Activated CD4-positive, CD25-positive, alpha-beta regulatory T cell (primary cell): ENCODE results near the gene DNAH9.

Experiments
- DNase-seq, 4 experiments: peaks; one replicate each; lab custom pipeline; 2025; lab: John Stamatoyannopoulos, UW

Gene DNAH9

DNA sequence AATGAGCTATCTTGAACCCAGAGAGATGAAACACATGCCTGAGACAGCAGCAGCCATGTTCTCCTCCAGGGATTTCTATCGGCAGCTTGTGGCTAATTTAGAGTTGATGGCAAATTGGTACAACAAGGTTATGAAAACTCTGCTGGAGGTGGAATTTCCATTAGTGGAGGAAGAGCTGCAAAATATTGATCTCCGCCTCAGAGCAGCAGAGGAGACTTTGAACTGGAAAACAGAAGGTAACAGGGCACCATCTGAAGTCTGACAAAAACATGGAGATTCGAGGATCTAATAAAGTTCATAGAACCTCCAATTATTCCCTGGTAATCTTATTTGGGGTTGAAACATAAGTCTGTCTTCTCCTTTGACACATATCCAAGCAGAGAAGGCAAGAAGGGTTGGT, 52.8 kb downstream of the DNAH9 start:
- DNase-seq: no peak

DNA sequence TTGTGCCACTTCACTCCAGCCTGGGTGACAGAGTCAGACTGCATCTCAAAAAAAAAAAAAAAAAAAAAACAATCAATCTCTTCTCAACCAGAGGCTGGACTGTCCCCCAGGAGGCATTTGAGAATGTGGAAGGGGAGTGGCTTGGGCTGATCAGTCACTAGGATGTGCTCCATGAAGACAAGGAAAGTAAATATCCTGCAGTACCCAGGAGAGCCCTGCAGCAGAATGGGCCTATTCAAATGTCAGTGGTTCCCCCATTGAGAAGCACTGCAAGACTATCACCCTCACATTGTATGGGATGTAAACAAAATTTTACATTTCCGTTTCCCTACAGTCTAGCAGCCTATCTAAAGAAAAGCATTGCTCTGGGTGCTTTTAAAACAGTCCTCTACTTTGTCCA, 70.3 kb downstream of the DNAH9 start:
- DNase-seq: no peak

DNA sequence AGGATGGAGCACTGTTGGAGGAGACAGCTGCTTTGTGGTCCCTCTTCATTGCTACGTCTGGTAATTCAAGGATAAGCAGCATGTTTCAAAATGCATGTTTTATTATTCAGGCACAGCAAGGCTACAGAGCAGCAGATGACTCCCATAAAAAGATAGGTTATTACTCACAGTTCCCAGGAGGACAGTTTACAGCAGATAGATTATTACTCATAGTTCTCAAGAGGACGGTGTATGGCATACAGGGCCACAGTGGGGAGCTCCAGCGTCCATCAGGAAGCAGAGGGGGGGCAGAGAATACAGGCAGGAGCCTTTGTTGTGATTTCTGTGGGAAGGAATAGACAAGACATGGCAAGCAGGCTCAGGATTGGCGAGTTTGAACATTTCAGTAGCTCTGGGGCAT, 72.9 kb downstream of the DNAH9 start:
- DNase-seq: no peak

DNA sequence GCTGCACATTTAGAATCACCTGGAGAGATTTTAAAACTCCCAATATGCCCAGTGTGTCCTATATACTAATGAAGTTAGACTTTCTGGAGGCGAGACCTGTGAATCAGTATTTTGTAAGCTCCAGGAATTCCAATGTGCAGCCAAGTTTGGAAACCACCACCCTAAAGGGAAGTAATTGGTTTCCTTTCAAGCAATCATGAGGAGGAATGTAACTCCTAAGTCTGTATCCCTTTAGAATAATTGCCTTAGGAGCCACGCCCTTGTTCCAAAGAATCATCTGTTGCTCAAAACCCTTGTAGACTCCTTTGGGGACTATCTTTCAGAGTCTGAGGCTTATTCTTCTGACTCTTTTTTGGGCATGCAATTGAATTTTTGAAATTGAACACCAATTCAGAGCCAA, 84.4 kb downstream of the DNAH9 start:
- no peak for DNase-seq

DNA sequence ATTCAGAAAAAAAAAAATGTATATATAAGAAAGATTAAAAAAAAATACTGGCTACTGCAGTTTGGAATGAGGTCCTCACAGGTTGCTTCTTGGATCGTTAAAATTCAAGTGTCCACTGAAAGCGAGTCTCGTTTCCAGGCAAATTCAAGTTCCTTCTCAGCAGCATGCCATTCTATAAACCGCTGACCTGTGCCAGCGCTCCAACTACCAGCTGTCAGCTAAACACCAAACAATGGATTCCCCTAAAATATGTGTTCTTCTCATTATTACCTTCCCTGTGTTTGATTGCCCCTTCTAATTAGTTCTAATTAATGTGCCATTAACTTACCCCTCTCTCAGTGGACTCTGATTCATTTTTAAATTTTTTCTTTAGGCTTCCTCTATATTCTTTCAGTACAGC, 92.4 kb downstream of the DNAH9 start:
- DNase-seq: no peak

DNA sequence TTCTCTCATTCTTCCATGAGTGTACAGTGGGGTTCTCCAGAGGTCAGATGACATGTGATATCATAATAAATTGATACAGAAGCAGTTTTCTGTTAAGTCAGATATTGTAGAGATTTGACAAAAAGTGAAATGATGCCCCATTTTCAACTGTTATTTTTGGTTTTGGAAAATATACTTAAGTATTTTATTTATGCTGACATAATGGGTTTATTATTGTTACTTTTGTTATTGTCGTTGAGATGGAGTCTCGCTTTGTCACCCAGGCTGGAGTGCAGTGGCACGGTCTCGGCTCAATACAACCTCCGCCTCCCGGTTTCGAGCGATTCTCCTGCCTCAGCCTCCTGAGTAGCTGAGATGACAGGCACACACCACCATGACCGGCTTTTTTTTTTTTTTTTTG, 94.4 kb downstream of the DNAH9 start:
- no peak for DNase-seq

DNA sequence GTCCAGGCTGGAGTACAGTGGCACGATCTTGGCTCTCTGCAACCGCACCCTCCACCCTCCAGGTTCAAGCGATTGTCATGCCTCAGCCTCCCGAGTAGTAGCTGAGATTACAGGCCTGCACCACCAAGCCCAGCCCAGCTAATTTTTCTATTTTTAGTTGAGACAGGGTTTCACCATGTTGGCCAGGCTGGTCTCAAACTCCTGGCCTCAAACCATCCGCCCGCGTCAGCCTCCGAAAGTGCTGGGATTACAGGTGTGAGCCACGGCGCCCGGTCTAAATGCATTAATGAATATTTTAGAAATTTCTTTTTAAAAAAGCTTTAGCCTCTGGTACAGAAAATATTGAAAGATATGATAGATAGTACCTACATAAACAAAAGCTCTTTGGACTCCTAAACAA, 95.0 kb downstream of the DNAH9 start:
- DNase-seq: no peak

DNA sequence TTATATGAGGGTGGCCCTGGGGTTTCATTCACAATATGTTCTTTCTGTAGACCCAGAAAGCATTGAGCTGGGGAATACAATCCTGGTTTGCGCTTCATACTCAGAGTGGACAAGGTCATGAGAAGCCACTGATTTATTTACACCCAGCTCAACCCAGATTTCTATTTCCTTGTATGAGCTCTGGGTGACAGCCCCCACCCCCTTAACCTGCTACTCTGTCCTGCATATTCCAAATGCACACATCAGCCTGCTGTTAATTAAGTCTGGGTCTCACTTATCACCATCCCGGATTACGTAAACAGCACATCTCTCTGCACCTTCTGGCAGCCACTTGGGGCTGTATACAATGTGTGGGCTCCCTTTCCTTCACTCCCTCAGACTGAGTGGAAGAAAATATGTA, 102.4 kb downstream of the DNAH9 start:
- no peak for DNase-seq

DNA sequence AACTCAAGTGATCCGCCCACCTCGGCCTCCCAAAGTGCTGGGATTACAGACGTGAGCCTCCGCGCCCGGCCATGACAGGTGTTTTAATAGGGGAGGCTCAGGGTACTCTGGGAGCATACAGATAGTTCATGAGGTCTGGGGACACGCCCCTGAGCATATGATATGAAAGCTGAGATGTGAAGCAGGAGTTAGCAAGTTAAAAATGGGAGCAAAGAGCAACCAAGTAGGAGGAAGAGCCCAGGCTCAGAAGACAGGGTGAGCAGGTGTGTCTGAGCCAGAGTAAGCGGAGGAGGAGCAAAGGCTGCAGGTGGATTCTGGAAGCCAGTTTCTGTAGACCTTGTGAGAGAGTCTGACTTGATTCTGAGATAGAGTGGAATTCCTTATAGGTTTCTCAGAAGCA, 103.6 kb downstream of the DNAH9 start:
- no peak for DNase-seq

DNA sequence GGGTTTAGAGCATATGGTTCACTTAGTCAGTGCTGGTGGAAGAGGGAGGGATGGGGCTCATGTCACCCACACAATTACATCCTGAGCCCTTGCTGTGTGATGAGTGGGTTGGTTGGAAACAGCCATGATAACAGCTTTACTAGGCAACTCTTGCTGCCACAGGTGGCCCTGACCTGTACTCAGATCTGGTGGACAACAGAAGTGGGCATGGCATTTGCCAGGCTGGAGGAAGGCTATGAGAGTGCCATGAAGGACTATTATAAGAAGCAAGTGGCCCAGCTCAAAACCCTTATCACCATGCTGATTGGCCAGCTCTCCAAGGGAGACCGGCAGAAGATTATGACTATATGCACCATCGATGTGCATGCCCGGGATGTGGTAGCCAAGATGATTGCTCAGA, 105.8 kb downstream of the DNAH9 start:
- DNase-seq: no peak

DNA sequence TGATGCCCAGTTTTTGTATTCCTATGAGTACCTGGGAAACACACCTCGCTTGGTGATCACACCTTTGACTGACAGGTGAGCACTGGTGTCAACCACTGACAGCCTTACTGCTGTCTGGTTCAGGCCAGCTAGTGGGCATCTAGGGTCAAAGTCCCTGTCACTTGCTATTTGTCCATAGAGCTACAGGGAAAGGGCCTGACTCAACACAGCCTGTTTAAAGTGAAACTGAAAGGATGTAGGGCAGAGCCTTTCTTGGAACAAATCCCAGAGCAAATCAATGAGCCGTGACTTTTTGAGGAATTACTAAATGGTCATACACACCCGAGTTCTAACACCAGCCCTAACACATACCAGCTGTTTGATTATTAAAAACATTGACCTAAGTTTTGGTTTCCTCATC, 106.8 kb downstream of the DNAH9 start:
- DNase-seq: no peak

DNA sequence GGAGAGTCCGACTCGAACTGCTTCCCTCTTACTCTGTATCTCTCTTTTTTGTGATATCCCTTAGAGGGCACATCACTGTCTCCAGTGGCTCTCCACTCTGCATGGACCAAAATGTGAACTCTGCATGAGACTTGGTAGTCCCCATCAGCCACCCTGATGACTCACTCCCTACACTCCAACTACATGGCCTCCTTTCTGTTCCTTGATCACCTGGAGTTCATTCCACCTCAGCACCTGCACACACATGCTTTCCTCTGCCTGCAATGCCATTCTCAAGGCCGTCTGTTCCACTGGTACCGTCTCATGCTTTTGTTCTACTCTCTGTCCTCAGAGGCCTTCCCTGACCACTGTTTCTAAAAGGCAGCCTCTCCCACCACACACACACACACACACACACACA, 109.3 kb downstream of the DNAH9 start:
- no peak for DNase-seq

DNA sequence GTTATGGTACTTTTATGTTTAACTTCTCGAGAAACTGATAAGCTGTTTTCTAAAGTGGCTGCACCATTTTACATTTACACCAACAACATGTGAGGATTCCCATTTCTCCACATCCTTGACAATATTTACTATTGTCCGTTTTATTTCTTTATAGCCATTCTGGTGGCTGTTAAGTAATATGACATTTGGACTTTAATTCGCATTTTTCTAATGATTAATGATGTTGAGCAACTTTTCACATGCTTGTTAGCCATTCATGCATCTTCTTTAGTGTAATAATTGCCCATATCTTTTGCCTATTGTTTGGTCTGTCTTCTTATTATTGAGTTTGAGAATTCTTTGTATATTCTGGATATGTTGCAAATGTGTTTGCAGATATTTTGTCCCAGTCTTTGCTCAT, 114.2 kb downstream of the DNAH9 start:
- no peak for DNase-seq

DNA sequence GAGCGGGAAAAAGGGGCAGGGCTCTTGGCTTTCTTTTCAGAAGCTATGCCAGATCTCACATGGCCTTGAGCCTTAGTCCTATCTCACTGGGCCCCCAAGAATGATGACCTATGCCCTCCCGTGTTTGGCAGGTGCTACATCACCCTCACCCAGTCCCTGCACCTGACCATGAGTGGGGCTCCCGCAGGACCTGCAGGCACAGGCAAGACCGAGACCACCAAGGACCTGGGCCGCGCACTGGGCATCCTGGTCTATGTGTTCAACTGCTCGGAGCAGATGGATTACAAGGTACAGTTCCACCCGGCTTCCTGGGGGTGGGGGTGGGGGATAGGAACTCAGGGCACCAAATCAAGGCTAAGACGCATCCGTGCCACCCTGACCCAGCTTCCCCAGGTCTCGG, 120.9 kb downstream of the DNAH9 start:
- no peak for DNase-seq

DNA sequence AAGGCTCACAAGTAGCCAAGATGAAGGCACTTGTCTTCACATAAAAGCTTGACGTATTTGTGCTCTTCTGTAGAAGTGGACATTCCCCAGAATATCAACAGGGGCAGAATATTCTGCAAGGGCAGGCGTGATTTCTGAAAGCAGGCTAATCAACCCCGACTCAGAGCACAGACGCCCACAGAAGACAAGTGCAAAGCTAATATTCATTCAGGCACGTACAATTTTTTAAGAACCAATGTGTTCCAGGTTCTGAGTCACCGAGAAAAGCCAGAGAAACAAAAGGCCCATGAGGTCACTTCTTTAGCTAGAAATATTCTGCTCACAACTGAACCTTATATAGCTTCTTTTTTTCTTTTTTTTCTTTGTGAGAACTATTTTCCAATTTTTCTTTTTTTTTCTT, 121.6 kb downstream of the DNAH9 start:
- DNase-seq: no peak

DNA sequence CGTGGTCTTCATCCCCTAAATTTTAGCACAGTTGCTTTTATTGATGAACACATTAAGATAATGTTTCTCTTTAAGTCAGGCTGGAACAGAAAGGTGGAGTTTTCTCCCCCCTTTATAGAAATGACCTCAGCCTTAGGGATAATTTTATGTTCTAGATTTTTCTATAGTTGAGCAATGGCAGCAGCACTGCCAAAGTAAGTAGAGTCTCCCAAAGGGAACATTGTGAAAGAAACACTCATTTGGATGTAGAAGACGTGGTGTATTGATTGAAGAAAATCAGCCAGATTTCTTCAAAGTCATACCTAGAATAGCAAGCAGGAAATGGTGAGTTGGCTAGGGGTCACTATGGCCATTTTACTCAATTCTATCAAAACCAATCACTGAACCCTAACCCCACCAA, 122.5 kb downstream of the DNAH9 start:
- DNase-seq: no peak

DNA sequence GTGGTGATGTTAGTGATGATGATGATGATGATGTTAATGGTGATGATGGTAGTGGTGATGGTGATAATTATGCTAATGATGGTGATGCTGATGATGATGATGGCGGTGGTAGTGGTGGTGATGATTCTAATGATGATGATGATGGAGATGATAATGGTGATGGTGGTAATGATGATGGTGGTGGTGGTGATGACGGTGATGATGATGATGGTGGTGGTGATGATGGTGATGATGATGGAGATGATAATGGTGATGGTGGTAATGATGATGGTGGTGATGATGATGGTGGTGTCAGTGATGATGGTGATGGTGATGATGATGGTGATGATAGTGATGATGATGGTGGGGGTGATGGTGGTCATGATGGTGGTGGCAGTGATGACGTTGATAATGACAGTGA, 132.5 kb downstream of the DNAH9 start:
- DNase-seq: no peak

DNA sequence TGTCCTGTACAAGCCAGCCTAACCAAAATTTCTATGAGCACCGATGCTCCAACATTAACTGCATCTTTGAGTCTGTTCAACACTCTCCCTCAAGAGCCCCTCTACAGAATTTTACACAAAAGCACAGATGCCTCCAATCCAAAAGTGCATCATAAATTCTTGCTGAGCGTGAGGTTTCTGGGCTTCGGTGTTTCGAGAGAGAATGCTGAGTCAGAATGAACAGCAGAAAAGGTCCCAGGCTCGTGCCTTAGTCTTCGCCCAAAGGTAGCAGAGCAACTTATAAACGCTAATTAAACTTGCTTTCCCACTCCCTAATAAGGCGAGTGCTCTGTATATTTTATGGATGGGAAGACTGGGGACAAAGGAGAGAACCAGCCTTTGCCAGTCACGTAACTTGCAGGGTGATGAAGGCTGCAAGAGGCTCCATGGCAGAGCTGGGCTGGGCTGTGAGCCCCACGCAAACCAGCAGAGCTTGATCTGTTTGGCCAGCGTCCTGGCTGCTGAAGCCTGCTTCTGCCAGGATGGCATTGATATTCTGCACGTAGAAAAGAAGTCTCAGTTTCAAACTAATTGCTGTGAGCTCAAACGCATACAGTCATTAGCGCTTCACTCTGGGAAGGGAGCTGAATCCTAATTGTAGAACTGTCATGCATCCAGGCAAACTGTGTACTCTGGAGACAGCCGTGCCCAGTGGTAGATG, 138.5 kb downstream of the DNAH9 start:
- no peak for DNase-seq

DNA sequence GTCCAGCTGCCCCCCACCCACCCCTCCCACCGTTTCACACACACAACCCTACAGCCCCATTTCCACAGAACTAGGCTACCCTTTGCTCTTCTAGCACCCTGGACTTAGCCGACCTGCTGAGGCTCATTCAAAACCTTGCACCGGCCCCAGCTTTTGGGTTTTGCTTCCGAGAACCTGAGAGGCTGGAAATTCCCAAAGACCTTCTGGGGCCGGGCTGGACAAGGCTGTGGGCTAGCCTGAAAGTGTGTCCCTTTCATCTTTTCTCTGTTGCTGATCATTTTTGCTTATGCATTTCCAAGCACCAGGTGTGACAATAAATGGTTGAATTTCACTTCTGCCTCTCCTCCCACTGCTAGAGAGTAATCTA, 139.0 kb downstream of the DNAH9 start:
- no peak for DNase-seq

DNA sequence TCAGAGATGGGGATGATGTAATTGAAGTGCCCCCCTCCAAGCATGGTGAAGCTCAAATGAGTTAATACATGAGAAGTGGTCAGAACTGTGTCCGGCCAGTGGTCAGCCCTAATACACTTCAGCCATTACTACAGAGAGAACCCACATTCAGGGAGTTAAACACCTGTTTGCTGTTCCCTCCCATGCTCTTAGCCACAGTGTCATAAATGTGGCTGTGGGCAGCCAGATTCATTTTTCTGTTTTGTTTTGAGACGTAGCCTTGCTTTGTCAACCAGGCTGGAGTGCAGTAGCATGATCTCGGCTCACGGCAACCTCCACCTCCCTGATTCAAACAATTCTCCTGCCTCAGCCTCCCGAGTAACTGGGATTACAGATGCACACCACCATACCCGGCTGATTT, 139.9 kb downstream of the DNAH9 start:
- DNase-seq: no peak

DNA sequence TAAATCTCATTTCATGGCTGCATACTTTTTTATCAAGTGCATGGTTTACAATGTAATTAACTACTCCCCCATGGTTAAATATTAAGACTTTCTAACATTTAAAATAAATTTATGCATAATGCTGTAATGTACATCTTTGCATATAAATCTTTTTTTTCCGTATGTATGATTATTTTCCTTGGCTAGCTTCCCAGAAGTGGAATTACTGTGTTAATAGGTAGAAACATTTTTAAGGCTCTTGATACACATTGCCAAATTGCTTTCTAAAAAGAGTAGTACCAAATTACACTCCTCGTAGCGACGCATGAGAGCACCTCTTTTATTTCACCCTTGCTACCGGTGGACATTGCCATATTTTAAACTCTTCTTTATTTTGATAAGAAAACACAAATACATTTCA, 141.1 kb downstream of the DNAH9 start:
- no peak for DNase-seq

DNA sequence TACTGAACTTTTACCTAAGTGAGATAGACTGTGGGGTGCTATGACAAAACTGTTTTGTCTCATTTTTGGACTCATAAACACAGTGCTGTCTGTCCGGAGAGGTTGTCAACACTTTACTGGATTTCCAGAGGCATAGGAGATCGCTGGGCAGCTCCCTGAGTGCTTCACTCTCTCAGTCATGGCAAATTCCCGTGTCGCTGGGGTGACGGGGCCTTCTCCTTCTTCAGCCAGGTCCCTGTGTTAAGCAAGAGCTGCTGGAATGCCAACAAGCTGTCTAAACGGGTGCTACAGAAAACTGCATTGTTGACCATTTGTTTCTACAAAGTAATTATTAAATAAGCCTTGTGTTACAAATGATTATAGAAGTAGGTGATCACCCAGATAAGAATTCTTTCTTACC, 141.6 kb downstream of the DNAH9 start:
- DNase-seq: no peak

DNA sequence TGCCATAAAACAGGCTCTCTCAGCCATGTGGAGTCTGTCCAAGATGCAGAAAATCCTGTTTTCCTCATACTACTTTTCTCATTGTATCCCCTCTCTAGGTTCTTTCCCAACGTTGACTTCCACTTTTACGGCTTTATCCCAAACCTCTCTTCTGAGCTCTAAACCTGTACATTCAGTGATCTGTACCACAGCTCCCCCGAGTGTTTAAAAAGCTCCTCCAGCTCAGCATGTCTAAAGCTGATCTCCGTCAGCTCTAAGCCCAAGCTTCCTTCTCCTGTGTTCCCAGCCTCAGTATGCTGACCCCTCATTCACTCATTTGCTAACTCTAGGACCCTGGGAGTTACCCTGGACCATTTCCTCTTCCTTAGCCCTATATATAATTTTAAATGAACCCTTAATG, 144.6 kb downstream of the DNAH9 start:
- DNase-seq: no peak

DNA sequence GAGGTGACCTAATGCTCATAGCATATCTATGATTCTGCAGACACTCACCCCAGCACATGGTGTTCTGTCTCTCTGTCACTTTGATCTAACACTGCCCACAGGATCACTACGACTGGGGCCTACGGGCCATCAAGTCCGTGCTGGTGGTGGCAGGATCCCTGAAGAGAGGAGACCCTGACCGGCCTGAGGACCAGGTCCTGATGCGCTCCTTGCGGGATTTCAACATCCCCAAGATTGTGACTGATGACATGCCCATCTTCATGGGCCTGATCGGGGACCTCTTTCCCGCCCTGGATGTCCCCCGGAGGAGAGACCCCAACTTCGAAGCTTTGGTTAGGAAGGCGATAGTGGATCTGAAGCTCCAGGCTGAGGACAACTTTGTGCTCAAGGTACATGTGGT, 146.4 kb downstream of the DNAH9 start:
- no peak for DNase-seq

DNA sequence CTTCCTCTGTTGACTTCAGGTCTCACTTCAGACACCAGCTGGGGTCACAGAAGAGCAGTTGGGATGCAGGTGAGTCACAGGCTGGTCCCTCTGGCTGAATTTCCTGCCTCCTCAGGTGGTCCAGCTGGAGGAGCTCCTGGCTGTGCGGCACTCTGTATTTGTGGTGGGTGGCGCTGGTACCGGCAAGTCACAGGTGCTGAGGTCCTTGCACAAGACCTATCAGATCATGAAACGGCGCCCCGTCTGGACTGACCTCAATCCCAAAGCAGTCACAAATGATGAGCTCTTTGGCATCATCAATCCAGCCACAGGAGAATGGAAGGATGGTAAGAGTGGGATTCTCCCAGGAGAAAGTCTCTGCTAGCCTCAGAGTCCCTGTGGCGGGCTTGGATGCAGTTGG, 149.2 kb downstream of the DNAH9 start:
- DNase-seq: no peak
